ENCODE data around the gene TNNT2.

TNNT2 gene

GRCh38 chr1:201336711-201337450 lies 40.6 kb downstream of the TNNT2 start:
- FAIRE-seq (no peak), DNase-seq (ENCODE audit: insufficient read length, low spot score) (no peak)

- no peak for FAIRE-seq
- no peak for DNase-seq (ENCODE audit: insufficient read length, low spot score)
Measured at GRCh38 chr1:201335901-201336300, 41.6 kb downstream of the TNNT2 start.

GRCh38 chr1:201335174-201335870 lies 42.2 kb downstream of the TNNT2 start:
- FAIRE-seq (no peak), DNase-seq (ENCODE audit: insufficient read length, low spot score) (no peak)

GRCh38 chr1:201334325-201335173 lies 42.9 kb downstream of the TNNT2 start:
- FAIRE-seq: no peak
- DNase-seq (ENCODE audit: insufficient read length, low spot score): no peak

- FAIRE-seq: no peak
- no peak for DNase-seq (ENCODE audit: insufficient read length, low spot score)
Measured at GRCh38 chr1:201332616-201333335, 44.7 kb downstream of the TNNT2 start.

GRCh38 chr1:201332021-201332420 lies 45.5 kb downstream of the TNNT2 start:
- FAIRE-seq (no peak), DNase-seq (ENCODE audit: insufficient read length, low spot score) (no peak)

GRCh38 chr1:201331166-201331565 lies 46.3 kb downstream of the TNNT2 start:
- no peak for DNase-seq (ENCODE audit: insufficient read length, low spot score)
- no peak for FAIRE-seq

GRCh38 chr1:201330541-201330940 lies 46.9 kb downstream of the TNNT2 start:
- no peak for DNase-seq (ENCODE audit: insufficient read length, low spot score)
- no peak for FAIRE-seq

GRCh38 chr1:201329801-201330200 lies 47.7 kb downstream of the TNNT2 start:
- FAIRE-seq (no peak), DNase-seq (ENCODE audit: insufficient read length, low spot score) (no peak)

- DNase-seq (ENCODE audit: insufficient read length, low spot score): no peak
- no peak for FAIRE-seq
Measured at GRCh38 chr1:201329286-201329685, 48.2 kb downstream of the TNNT2 start.

- FAIRE-seq (no peak), DNase-seq (ENCODE audit: insufficient read length, low spot score) (no peak)
Measured at GRCh38 chr1:201328576-201328975, 48.9 kb downstream of the TNNT2 start.

GRCh38 chr1:201327687-201328240 lies 49.7 kb downstream of the TNNT2 start:
- DNase-seq (ENCODE audit: insufficient read length, low spot score) (no peak), FAIRE-seq (no peak)

GRCh38 chr1:201326710-201327109 lies 50.8 kb downstream of the TNNT2 start:
- FAIRE-seq: no peak

GRCh38 chr1:201325678-201326060 lies 51.8 kb downstream of the TNNT2 start:
- FAIRE-seq (no peak), DNase-seq (ENCODE audit: insufficient read length, low spot score) (no peak)

More at GRCh38 chr1:201326710-201327109, 50.8 kb downstream of the TNNT2 start:
- no peak for DNase-seq (ENCODE audit: insufficient read length, low spot score)

- no peak for DNase-seq (ENCODE audit: insufficient read length, low spot score)
- no peak for FAIRE-seq
Measured at GRCh38 chr1:201324821-201325677, 52.4 kb downstream of the TNNT2 start.

GRCh38 chr1:201324306-201324705 lies 53.2 kb downstream of the TNNT2 start:
- FAIRE-seq: no peak

GRCh38 chr1:201322653-201323510 lies 54.6 kb downstream of the TNNT2 start:
- no peak for FAIRE-seq

More at GRCh38 chr1:201324306-201324705, 53.2 kb downstream of the TNNT2 start:
- DNase-seq (ENCODE audit: insufficient read length, low spot score): no peak

GRCh38 chr1:201321826-201322390 lies 55.6 kb downstream of the TNNT2 start:
- DNase-seq (ENCODE audit: insufficient read length, low spot score): no peak

More at GRCh38 chr1:201322653-201323510, 54.6 kb downstream of the TNNT2 start:
- DNase-seq (ENCODE audit: insufficient read length, low spot score): no peak

More at GRCh38 chr1:201321826-201322390, 55.6 kb downstream of the TNNT2 start:
- FAIRE-seq: no peak
